Renal cortical epithelial cell (primary cell): ENCODE measurements around the gene CAPN15. TPM values are rescaled to one million over a fixed set of nuclear protein-coding genes. Genes with fewer than 3 reads are reported as not detected.

Source experiments
- DNase-seq: peaks from one replicate; pipeline ENCODE4 v3.0.0-alpha.2; 2011; ENCODE audit warnings: low read depth
- total RNA-seq: library from RNA; depleted of rRNA; stranded (reverse); fragments of >200 nt; gene quantifications from 2 replicates; pipeline ENCODE4 v1.2.3, GENCODE V29; 2014

CAPN15 gene
- total RNA-seq, 1 donor from 2014 or later, result 82.0 TPM

GRCh38 chr16:577796-578195 lies 50.3 kb downstream of the CAPN15 start:
- no peak for DNase-seq

- DNase-seq, result no peak
Observed at GRCh38 chr16:578232-578869, 50.8 kb downstream of the CAPN15 start.

DNA sequence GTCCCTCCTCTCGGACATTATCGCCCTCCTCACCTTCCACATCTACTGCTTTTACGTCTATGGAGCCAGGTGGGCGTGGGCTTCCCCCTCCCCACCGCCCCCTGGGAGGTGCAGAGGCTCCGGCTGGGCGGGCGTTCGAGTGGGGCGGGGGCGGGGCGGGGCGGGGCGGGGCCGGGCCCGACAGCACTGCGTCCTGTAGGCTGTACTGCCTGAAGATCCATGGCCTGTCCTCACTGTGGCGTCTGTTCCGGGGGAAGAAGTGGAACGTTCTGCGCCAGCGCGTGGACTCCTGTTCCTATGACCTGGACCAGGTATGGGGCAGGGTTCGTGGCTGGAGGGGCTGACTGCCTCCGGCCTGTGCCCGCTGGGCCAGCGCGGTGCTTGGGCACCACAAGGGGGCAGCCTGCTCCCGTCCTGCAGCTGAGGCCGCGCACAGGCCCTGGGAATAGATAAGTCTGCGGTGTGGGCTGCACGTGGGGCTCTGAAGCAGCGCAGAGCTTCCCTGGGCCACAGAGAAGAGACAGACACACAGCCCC lies 51.4 kb downstream of the CAPN15 start:
- no peak for DNase-seq

- no peak for DNase-seq
Observed at GRCh38 chr16:580141-580945, 52.8 kb downstream of the CAPN15 start.

DNA sequence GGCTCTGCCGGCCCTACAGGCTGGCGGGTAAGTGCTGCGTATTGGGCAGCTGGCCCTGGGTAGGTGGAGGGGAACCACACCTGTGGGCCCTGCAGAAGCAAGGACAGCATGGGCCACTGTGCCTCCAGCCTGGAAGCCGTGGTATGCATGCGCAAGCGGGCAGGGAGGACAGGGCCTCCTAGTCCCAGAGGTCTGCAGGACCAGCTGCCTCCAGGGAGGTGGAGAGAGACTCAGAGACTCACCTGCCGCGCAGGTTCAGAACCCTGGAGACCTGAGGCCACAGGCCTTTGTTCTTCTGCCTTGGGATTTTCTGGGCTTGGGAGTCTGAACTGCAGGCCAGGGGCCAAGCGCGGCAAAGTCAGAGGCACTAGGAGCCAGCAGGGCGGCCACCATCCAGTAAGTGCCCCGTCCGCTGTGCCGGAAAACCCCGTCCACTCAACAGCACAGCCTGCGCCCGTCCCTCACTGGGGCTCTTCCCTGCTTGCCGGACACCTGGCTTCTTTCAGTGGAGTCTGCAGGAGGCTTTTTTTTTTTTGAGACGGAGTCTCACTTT lies 53.5 kb downstream of the CAPN15 start:
- no peak for DNase-seq

DNA sequence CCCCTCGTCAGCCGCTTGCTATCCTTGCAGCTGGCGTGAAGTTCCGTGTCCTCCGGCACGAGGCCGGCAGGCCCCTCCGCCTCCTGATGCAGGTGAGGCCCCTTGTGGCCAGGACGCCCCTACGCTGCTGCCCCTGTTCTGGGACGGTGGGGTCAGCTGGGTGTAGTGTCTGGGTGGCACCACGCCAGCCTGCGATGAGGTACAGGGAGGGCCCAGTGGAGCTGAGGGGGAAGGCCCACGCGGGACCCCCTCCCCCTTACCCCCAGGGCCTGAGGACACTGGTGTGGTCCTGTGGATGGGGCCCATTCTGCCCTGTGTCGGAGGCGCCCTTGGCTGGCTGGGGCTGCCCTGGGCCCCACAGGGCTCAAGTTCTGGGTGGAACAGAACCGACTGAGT lies 54.7 kb downstream of the CAPN15 start:
- no peak for DNase-seq

GRCh38 chr16:582614-583331 lies 55.3 kb downstream of the CAPN15 start:
- DNase-seq, result no peak

GRCh38 chr16:583470-583814 lies 55.9 kb downstream of the CAPN15 start:
- DNase-seq, result no peak

- DNase-seq, result no peak
Observed at GRCh38 chr16:583815-584591, 56.5 kb downstream of the CAPN15 start.

DNA sequence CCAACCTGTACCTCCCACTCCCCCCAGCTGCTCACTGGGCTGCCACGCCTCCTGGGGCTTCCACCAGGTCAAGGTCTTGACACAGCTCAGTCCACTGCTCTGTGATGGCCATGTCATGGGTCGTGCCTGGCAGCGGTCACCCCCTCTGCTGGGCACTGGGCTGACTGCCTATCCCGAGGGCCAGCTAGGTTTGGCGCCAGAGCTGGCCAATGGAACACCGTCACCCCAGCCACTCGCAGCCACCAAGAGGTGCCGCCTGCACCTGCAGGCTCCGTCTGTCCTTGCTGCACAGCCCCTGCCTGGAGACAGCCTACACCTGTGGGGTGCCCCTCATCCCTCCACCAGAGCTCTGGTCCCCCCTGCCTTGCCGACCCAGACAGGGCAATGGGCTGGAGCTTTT lies 57.8 kb downstream of the CAPN15 start:
- no peak for DNase-seq

DNA sequence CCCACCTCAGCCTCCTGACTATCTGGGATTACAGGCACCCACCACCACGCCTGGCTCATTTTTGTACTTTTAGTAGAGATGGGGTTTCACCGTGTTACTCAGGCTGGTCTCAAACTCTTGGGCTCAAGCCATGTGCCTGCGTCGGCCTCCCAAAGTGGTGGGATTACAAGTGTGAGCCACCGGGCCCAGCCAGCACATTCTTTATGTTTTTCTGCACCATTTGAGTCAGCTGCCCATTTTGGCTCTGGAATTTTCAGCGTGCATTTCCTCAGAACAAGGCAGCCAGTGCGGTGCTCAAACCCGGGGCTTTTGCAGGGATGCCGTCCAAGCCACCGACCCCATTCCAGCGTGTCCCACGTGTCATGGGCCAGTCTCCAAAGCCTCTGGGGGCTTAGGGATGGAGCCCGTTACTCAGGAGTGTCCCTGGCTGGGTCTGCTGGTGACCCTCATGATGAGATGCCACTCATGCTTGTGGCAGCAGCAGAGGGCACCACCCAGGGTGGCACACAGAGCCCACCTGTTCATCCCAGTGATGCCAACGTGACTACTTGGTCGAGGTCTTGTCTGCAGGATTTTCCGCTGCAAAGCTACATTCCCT lies 58.6 kb downstream of the CAPN15 start:
- DNase-seq, result no peak

DNA sequence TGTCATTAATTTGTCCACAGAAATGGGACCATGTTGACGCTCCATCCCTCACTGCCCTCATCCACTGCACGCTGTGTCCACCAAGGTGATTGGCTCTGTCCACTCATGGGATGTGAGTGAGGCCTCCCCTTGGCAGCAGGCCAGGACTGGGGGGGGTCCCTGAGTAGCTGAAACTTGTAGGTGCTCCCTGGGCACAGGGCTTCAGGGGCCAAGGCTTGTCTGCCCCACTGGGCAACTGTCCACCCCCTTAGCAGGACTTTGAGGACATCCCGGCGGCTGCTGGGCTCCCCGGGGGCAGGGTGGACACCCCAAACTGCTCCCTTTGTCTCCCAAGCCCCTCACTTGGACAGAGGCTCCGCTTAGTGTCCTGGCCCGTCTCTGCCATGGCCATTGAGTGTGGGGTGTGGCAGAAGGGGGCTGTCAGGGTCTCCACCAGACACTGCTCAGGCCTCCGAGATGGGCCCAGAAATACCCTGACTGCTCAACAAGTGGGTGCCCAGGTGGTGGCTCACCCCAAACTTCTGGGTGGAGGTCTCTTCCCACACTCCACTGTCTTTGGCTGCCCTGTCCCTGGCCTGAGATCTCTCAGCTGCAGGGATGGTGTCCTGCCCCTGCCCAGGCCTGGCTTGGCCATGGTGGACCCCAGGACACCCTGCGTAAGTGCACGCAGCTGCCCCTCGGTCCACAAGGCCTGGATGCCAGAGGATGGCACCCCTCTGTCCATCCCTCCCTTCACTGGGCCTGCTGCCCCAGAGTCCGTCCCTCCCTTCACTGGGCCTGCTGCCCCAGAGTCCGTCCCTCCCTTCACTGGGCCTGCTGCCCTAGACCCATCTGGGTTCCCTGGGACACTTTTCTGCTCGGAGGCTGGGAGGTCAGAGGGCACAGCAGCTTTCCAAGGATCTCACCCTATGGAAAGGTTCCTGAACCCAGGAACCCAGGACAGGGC lies 59.4 kb downstream of the CAPN15 start:
- DNase-seq, result no peak

DNA sequence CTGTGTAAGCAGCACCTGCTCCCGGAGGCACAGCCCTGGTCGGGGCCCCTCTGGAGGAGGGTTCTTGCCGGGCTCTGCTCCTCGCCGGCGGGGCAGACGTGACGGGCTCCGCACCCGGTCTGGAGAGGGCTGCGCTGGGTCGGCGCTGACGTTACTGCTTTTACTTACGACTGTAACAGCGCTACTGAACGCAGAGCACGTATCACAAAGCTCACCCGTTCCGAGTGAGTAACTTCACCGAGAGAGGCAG lies 61.1 kb downstream of the CAPN15 start:
- DNase-seq, result peak; percentile 56

GRCh38 chr16:588889-589657 lies 61.6 kb downstream of the CAPN15 start:
- peak; percentile 78 for DNase-seq

GRCh38 chr16:589658-590187 lies 62.2 kb downstream of the CAPN15 start, which contains the start of gene RAB40C:
Gene RAB40C (plus strand): TSS chr16:590066. CDS start chr16:590292, 226 bp downstream.
- peak; percentile 87 for DNase-seq

DNA sequence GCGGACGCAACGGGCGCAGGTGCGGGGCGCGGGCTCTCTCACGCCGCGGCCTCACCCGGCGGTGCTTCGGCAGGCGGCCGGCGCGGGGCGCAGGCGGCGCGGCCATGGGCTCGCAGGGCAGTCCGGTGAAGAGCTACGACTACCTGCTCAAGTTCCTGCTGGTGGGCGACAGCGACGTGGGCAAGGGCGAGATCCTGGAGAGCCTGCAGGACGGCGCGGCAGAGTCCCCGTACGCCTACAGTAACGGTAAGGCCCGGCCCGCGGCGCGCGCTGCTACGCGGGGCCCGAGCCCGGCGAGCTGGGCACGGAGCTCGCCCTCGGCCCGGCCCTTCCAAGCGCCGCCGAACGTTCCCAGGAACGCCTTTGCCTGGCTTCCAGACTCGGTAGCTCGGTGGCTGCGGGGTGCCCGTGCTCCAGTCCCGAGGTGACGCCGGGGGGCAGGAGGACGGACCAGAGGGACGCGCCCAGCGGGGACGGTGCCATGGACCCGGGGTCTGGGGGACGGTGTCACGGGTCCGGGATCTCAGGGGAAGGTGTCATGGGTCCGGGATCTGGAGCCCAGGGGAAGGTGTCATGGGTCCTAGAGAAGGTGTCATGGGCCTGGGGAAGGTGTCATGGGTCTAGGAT lies 62.8 kb downstream of the CAPN15 start:
- DNase-seq, result no peak

GRCh38 chr16:590815-591200 lies 63.3 kb downstream of the CAPN15 start:
- no peak for DNase-seq

- no peak for DNase-seq
Observed at GRCh38 chr16:591231-591630, 63.7 kb downstream of the CAPN15 start.
